Activated CD4-positive, alpha-beta T cell treated with anti-CD3 and anti-CD28 coated beads, Interleukin-2, amount 10 ng/mL, durations not matched to agents 7 days and 5 days (primary cell): ENCODE measurements around the gene ZNF516. TPM values are rescaled to one million over a fixed set of nuclear protein-coding genes. Genes with fewer than 3 reads are reported as not detected.
A peak's percentile ranks its signal among the peaks of the same experiment; 100 is the strongest.

ENCODE experiments used
- CTCF ChIA-PET: fragments of 350-600 bp; sonication (Branson Sonifier 250); formaldehyde crosslinking; loops from one replicate; lab custom pipeline; 2021; ENCODE audit warnings: antibody characterized with exemption; lab: Charles Lee
- POLR2A ChIA-PET: fragments of 350-600 bp; sonication (Branson Sonifier 250); formaldehyde crosslinking; loops from one replicate; lab custom pipeline; 2021; ENCODE audit warnings: antibody characterized with exemption; lab: Charles Lee
- DNase-seq: peaks from one replicate; pipeline ENCODE4 v3.0.0-alpha.2; 2020
- H3K27ac Mint-ChIP-seq: one replicate; pipeline ENCODE4 v1.8.0; 2021; ENCODE audit warnings: mild to moderate bottlenecking, moderate library complexity, mixed read lengths
- H3K27me3 Mint-ChIP-seq: one replicate; pipeline ENCODE4 v1.8.0; 2021; ENCODE audit warnings: mixed read lengths
- H3K36me3 Mint-ChIP-seq: one replicate; pipeline ENCODE4 v1.8.0; 2021; ENCODE audit warnings: low read depth, mixed read lengths
- H3K4me1 Mint-ChIP-seq: one replicate; pipeline ENCODE4 v1.8.0; 2021; ENCODE audit warnings: mixed read lengths
- H3K4me3 Mint-ChIP-seq: one replicate; pipeline ENCODE4 v1.8.0; 2021; ENCODE audit warnings: mild to moderate bottlenecking, moderate library complexity, mixed read lengths
- H3K9me3 Mint-ChIP-seq: one replicate; pipeline ENCODE4 v1.8.0; 2021; ENCODE audit warnings: mixed read lengths
- total RNA-seq, 2 experiments: library from RNA; stranded (reverse); gene quantifications; one replicate each; pipeline ENCODE4 v1.2.3, GENCODE V29; 2021

ZNF516 gene
- total RNA-seq, 2 experiments from 2014 or later = 3.9 to 4.1 TPM

DNA sequence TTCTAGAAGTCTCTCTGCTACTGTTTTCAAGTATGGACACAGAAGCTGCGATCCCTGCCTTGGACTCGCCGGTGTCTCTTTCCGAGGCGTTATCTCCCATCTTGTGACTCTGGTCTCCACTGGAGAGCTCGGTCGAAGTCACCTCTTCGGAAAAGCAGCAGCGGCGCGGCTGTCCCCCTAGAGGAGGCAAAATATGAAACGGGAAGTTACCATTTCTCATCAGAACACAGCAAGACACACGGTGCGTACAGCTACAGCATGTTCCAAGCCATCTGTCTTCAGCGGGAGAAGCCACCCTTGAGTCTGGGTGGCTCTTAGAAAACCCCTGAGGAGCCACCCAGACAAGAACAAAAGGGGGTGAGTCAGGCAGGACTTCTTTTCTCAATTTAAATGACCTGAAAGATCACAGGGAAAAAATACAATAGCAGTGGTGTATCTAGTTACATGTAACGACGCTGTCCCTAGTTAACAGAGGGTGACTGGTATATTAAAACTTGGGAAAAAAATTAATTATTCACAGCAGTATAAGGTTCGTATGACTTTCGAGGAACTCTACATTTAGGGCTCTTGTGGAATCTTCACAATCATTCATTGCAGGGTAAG, 114.8 kb downstream of the ZNF516 start:
- ChIA-PET CTCF (interaction anchor here (0.5 to 0.8 kb wide), 2 partner anchors 15 to 307 kb away, joined by 3 to 6 read pairs; no protein-coding TSS in a partner anchor), POLR2A (no interaction called here)
- Mint-ChIP-seq H3K4me1 (peaks cover 27% of the 10 kb centered on the region), H3K9me3 (no peaks in the 10 kb centered on the region), H3K27ac (no peak overlapping the region), H3K27me3 (no peaks in the 10 kb centered on the region), H3K36me3 (no peaks in the 10 kb centered on the region), H3K4me3 (no peak overlapping the region)
- DNase-seq = no peak

DNA sequence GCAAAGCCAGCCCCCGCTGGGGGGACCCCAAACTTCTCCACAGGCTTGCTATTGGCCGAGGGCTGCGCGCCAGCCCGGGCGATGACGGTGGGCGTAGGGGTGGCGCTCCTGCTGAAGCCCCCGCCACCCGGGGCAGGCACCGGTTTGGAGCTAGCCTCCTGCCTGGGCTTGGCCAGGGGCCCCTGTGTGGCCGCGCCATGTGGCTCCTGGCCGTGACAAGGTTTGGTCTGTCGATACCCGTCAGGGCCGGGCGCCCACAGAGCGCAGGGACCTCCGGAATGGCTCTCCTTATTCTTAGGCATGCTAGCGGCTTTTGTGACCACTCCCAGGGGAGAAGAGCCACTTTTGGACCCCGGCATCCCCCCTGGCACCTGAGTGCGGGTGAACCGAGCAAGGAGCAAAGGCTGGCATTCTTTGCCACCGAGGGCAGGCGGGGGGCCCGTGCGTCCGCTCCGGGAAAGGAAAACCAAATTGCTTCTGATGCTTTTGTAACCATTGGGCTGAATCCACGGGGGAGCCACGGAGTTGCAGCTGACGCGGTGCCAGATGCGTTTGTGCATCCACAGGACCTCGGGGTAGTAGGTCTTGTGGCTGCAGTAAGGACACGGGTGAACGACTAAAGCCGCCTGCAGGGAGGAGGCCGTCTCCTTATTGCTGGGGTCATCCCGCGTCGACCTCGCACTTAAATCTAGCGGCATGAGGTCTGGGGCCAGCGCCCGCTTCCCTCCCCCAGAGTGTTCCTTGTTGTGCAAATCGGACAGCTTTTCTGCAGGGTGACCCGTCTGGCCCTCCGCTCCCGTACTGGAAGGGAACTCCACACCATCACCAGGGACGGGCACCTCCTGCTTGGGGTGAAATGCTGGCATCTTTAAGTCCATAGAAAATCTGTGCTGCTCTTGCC, 115.6 kb downstream of the ZNF516 start:
- Mint-ChIP-seq H3K9me3 (peaks cover 5% of the 10 kb centered on the region), H3K27me3 (no peaks in the 10 kb centered on the region), H3K4me1 (peaks cover 34% of the 10 kb centered on the region)

DNA sequence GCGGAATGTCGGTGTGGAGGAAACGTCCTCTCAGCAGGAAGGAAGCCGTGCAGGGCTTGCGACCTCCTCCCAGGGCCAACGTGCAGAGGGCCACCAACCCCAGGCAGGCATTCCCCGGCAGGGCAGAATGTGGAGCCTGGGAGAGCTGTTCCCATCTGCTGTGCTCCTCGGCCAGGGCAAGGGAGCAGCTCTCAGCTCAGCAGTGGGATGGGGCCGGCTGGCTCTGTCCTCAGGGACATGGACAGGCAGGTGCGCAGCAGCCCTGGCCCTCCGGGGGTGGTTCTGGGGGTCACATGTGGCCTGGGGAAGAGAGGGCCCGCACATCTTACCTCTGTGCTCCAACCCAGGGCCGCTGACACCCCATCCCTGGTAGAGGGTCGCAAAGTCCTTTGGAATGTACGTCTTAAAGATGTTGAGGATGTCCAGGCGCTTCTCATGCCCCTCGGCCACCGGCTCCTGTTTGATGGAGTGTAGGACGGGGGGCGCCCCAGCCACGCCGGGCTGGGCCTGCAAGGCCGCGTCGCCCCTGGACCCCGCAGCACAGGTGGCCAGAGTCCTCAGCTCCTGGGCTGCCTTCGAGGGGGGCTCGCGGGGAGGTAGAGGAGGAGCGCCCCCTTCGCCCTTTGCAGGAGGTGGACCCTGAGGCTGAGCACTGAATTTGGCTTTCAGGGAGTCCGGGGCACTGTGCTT, 116.4 kb downstream of the ZNF516 start:
- Mint-ChIP-seq H3K9me3 (peaks cover 5% of the 10 kb centered on the region), H3K4me3 (no peak overlapping the region), H3K36me3 (no peaks in the 10 kb centered on the region), H3K4me1 (peaks cover 42% of the 10 kb centered on the region), H3K27ac (no peak overlapping the region), H3K27me3 (no peaks in the 10 kb centered on the region)
- CTCF ChIA-PET = no interaction called here
- DNase-seq = no peak
- POLR2A ChIA-PET = no interaction called here

More for the DNA sequence above, 115.6 kb downstream of the ZNF516 start:
- ChIA-PET CTCF (interaction anchor here (0.8 kb wide), 1 partner anchor 14 kb away, joined by 3 read pairs; no protein-coding TSS in a partner anchor), POLR2A (no interaction called here)
- Mint-ChIP-seq H3K4me3 (no peak overlapping the region), H3K36me3 (no peaks in the 10 kb centered on the region), H3K27ac (no peak overlapping the region)
- DNase-seq = no peak

DNA sequence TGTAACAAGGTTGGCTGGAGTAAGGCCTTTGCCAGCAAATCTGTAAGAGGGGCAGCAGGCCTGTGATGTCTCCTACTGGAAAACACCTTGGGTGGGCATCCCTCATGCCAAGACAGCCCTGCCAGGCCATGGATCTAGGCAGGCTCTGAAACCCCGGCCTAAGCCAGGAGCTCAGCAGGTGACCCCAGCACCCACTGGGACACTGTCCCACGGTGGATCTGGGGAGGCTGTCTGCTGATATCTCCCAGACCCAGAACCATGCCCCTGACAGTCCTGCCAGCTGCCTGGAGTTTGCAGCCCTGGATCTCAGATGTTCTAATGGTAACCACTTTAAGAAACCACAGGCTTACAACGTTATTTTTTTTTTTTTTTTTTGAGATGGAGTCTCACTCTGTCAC, 117.7 kb downstream of the ZNF516 start:
- H3K27me3 Mint-ChIP-seq = no peaks in the 10 kb centered on the region
- peaks cover 5% of the 10 kb centered on the region for H3K9me3 Mint-ChIP-seq
- ChIA-PET CTCF (interaction anchor here (0.5 kb wide), 1 partner anchor 322 kb away, joined by 7 read pairs; no protein-coding TSS in a partner anchor), POLR2A (no interaction called here)
- DNase-seq = no peak
- H3K4me3 Mint-ChIP-seq = no peak overlapping the region
- peaks cover 54% of the 10 kb centered on the region for H3K4me1 Mint-ChIP-seq
- no peaks in the 10 kb centered on the region for H3K36me3 Mint-ChIP-seq
- H3K27ac Mint-ChIP-seq = no peak overlapping the region

DNA sequence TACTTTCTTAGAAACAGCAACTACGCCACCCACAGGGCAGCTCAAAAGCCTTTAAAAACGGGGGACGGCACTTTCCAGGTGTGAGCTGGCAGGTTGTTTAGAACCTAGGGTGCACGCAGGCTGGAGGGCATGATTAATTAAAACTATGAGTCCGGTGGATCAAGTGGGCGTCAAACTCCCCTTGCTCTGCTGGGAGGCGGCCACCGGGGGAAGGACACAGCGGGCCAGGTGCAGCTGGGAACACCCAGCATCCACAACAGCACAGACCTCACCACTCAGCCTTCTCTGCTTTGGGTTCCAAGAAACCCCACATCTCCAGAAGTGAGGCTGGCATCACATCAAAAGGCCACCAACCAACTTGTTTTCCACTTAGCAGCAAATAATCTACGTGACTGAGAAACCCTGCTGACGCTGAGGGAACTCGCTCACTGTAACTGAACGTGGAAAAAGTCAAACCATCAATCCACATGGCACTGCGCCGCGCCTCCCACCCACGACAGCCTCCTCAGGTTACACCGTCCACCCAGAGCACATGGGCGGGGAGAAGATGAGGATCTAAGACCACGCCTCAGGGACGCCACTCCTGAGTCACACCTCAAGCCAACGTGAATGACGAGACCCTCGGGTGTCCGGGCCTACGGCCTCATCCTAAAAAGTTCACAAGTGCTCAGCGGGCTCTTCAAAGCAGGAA, 118.2 kb downstream of the ZNF516 start:
- ChIA-PET POLR2A (interaction anchor here (0.6 kb wide), 1 partner anchor 86 kb away, joined by 4 read pairs; no protein-coding TSS in a partner anchor), CTCF (interaction anchor here (0.5 to 0.7 kb wide), 2 partner anchors 323 kb away, joined by 4 to 7 read pairs; no protein-coding TSS in a partner anchor)
- Mint-ChIP-seq H3K36me3 (no peaks in the 10 kb centered on the region), H3K27me3 (no peaks in the 10 kb centered on the region), H3K27ac (peak overlapping the region; percentile 34), H3K9me3 (peaks cover 5% of the 10 kb centered on the region), H3K4me3 (no peak overlapping the region), H3K4me1 (peaks cover 54% of the 10 kb centered on the region)
- peak; percentile 37 for DNase-seq

DNA sequence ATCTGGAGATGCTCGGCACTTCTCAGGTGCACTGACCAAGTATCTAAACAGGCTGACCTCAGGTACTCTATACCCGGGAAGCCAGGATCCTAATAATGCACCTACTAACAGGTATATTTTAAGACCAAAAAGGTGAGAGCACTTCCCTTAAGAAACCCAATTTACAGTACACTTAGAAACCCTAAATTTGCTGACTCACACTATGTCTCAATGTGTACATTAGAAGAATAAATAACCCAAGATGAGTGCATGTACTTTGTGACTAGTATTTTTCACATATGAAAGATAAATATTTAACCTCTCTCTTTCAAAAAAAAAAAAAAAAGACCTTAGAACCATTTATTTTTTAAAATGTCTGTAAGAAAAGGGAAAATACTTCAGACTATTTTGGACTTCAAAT, 118.8 kb downstream of the ZNF516 start:
- DNase-seq = no peak
- Mint-ChIP-seq H3K4me1 (peaks cover 54% of the 10 kb centered on the region), H3K27me3 (no peaks in the 10 kb centered on the region), H3K9me3 (peaks cover 5% of the 10 kb centered on the region), H3K27ac (peak overlapping the region; percentile 47), H3K36me3 (no peaks in the 10 kb centered on the region), H3K4me3 (no peak overlapping the region)
- POLR2A ChIA-PET = interaction anchor here (0.6 kb wide), 1 partner anchor 86 kb away, joined by 4 read pairs; no protein-coding TSS in a partner anchor
- CTCF ChIA-PET = interaction anchor here (0.7 kb wide), 1 partner anchor 324 kb away, joined by 4 read pairs; no protein-coding TSS in a partner anchor

DNA sequence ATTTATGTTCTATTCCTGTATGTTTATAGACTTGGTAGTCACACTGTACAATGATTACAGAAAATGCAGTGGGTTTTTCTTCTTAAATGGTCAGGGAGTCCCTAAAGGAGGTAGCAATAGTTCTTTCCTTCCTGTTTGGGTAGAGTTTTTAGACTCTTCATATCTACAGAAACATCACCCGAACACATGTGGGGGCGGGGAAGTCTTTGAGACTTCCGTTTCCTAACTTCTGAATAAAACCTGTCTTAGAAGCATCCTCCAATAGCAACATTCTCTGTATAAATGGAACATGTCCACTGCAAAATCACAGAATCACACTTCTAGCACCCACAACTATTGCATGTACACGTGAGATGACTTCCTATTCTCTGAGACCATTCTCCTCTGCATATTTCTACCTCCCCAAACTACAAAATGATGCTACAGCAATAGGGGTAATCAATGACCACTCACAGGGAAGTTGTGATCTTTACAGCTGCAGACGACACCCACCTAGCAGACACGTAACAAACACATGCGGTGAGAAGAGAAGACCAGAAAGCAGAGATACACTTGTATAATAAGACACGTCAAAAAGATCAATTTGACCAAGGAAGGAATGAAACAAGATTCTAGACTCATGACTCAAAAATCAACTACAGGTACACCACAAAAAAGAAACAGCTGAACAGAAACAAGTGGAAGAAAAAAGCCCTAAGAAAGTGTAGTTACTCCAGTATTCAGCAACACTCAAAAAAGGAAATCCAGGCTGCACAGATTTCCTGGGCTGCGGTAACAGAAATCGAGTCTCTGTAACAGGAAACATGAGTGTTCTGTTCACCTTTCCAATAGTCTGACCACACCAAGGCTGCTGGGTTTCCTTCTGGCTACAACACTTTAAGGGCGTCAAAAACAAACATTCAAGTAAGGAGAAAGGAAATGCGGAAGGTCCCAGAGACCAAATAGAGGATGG, 120.4 kb downstream of the ZNF516 start:
- ChIA-PET POLR2A (no interaction called here), CTCF (interaction anchor here (0.5 kb wide), 1 partner anchor 112 kb away, joined by 3 read pairs; no protein-coding TSS in a partner anchor)
- Mint-ChIP-seq H3K4me1 (peaks cover 54% of the 10 kb centered on the region), H3K27me3 (no peaks in the 10 kb centered on the region), H3K4me3 (peak overlapping the region; percentile 20), H3K36me3 (no peaks in the 10 kb centered on the region), H3K9me3 (peaks cover 5% of the 10 kb centered on the region), H3K27ac (peak overlapping the region; percentile 87)
- DNase-seq = peak; percentile 64

DNA sequence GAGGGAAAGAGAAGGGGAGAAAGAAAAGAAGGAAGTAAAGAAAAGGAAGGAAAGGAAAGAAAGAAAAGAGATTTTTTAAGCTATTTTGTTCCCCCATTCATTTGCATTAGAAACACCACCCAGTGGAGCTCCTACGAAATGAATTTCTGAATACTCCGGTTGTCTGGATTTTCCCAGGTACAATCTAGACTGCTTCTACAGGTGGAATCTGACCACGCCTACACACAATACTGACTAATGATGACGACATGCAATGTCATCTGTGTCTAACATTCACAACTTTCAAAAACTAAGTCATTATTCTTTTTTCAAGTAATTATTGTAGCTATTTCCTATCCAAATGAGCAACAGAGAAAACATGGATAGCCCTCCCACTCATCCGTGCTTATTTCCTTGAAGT, 121.7 kb downstream of the ZNF516 start:
- POLR2A ChIA-PET = no interaction called here
- DNase-seq = no peak
- peaks cover 5% of the 10 kb centered on the region for H3K9me3 Mint-ChIP-seq
- CTCF ChIA-PET = interaction anchor here (0.6 to 1.2 kb wide), 2 partner anchors 20 to 1668 kb away, joined by 3 read pairs; no protein-coding TSS in a partner anchor
- peaks cover 2% of the 10 kb centered on the region for H3K36me3 Mint-ChIP-seq
- H3K27ac Mint-ChIP-seq = peak overlapping the region; percentile 51
- no peak overlapping the region for H3K4me3 Mint-ChIP-seq
- peaks cover 54% of the 10 kb centered on the region for H3K4me1 Mint-ChIP-seq
- no peaks in the 10 kb centered on the region for H3K27me3 Mint-ChIP-seq

DNA sequence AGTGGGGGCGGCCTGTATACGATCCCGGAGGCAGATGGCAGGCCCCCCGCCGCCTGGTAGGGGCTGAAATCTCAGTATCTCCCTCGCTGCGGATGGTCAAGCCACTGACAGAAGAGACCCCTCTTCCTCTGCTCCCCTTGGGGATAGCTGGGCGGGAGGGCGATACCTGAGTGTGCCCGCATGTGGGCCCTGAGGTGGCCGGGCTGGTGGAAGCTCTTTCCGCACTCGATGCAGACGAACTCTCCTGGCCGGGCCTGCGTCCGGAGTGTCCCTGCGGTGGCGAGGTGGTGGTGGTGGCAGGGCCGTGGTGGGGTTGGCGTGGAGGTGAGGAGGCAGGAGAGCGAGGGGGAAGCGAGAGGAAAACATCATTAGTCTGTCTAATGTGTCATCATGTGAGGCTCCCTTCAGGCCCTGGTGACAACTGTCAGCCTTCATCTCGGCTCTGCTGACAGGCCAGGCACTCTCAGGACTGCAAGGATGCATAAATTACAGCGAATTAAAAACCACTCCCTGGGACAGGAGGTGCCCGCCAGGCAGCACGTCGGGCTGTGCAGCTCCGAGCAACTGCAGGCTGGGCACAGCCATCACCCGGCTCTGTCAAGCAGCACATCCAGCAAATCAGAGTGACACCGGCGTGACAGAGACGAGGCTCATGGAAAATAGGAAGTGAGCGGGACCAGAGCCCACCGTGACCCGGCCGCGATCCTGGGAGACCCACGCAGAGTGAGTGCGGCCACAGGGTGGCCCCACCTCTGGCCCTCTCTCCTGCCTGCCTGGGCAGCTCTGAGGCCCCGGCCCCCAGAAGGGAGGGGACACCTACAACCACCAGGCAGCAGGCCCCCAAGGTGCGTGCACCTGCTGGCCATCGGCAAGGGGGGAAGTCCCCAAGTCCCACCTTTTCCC, 123.5 kb downstream of the ZNF516 start:
- Mint-ChIP-seq H3K27me3 (no peaks in the 10 kb centered on the region), H3K36me3 (peaks cover 4% of the 10 kb centered on the region)
- CTCF ChIA-PET = no interaction called here

DNA sequence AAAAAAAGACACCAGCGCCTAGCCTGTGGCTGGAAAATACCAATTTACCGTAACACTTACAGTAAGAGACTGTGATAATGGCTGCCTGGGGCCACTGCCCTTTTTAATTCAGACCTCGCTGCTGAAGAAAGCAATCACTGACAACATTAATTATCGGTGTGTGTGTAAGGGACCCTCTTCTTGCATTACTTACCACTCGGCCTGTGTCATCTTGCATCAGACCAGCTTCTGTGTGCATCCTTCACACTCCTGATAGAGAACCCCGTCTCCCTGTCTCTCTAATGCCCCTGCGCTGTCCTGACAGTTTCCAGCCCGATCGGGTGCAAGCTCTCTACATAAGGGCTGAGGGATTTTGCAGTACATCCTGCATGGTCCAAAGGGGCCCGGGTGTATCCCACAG, 124.4 kb downstream of the ZNF516 start:
- H3K9me3 Mint-ChIP-seq = peaks cover 8% of the 10 kb centered on the region
- ChIA-PET POLR2A (no interaction called here), CTCF (interaction anchor here (0.8 kb wide), 1 partner anchor 350 kb away, joined by 3 read pairs; no protein-coding TSS in a partner anchor)
- DNase-seq = no peak
- H3K36me3 Mint-ChIP-seq = peaks cover 4% of the 10 kb centered on the region
- H3K4me3 Mint-ChIP-seq = no peak overlapping the region
- no peak overlapping the region for H3K27ac Mint-ChIP-seq
- H3K4me1 Mint-ChIP-seq = peaks cover 34% of the 10 kb centered on the region
- H3K27me3 Mint-ChIP-seq = no peaks in the 10 kb centered on the region

More for the DNA sequence above, 123.5 kb downstream of the ZNF516 start:
- Mint-ChIP-seq H3K4me3 (no peak overlapping the region), H3K4me1 (peaks cover 41% of the 10 kb centered on the region), H3K27ac (no peak overlapping the region), H3K9me3 (peaks cover 8% of the 10 kb centered on the region)
- DNase-seq = no peak
- POLR2A ChIA-PET = no interaction called here
